NOMO-1 treated with dmso at 0.1 percent for 144 hours (cell line): ENCODE results near the gene IL1RAPL1.
A peak's percentile ranks its signal among the peaks of the same experiment; 100 is the strongest.

Experiments
- DNase-seq: peaks from one replicate; lab custom pipeline; 2025; ENCODE audit not compliant: unreplicated experiment; lab: John Stamatoyannopoulos, UW

Gene IL1RAPL1

GRCh38 chrX:29388509-29388908 lies 801.3 kb downstream of the IL1RAPL1 start:
- no peak for DNase-seq

GRCh38 chrX:29397506-29397905 lies 810.3 kb downstream of the IL1RAPL1 start:
- no peak for DNase-seq

- DNase-seq, result no peak
Measured at GRCh38 chrX:29407357-29407756, 820.1 kb downstream of the IL1RAPL1 start.

GRCh38 chrX:29419774-29420553 lies 832.7 kb downstream of the IL1RAPL1 start:
- no peak for DNase-seq

GRCh38 chrX:29422034-29422433 lies 834.8 kb downstream of the IL1RAPL1 start:
- DNase-seq, result no peak

- no peak for DNase-seq
Measured at GRCh38 chrX:29431895-29432294, 844.6 kb downstream of the IL1RAPL1 start.

GRCh38 chrX:29432534-29432933 lies 845.3 kb downstream of the IL1RAPL1 start:
- DNase-seq, result no peak

GRCh38 chrX:29434939-29435338 lies 847.7 kb downstream of the IL1RAPL1 start:
- no peak for DNase-seq

- no peak for DNase-seq
Measured at GRCh38 chrX:29435396-29435795, 848.1 kb downstream of the IL1RAPL1 start.

- no peak for DNase-seq
Measured at GRCh38 chrX:29447867-29448266, 860.6 kb downstream of the IL1RAPL1 start.

GRCh38 chrX:29453333-29453732 lies 866.1 kb downstream of the IL1RAPL1 start:
- DNase-seq, result no peak

- no peak for DNase-seq
Measured at GRCh38 chrX:29455702-29456101, 868.5 kb downstream of the IL1RAPL1 start.

GRCh38 chrX:29461039-29461438 lies 873.8 kb downstream of the IL1RAPL1 start:
- DNase-seq, result no peak

GRCh38 chrX:29466456-29466855 lies 879.2 kb downstream of the IL1RAPL1 start:
- no peak for DNase-seq

- DNase-seq, result no peak
Measured at GRCh38 chrX:29468911-29469494, 881.8 kb downstream of the IL1RAPL1 start.

- DNase-seq, result no peak
Measured at GRCh38 chrX:29470030-29470429, 882.8 kb downstream of the IL1RAPL1 start.

- DNase-seq, result no peak
Measured at GRCh38 chrX:29471829-29472228, 884.6 kb downstream of the IL1RAPL1 start.

GRCh38 chrX:29477878-29478277 lies 890.6 kb downstream of the IL1RAPL1 start:
- no peak for DNase-seq

- peak; percentile 32 for DNase-seq
Measured at GRCh38 chrX:29478336-29479069, 891.3 kb downstream of the IL1RAPL1 start.

- DNase-seq, result no peak
Measured at GRCh38 chrX:29487214-29487613, 900.0 kb downstream of the IL1RAPL1 start.

- DNase-seq, result no peak
Measured at GRCh38 chrX:29487714-29488113, 900.5 kb downstream of the IL1RAPL1 start.

- DNase-seq, result no peak
Measured at GRCh38 chrX:29488919-29489318, 901.7 kb downstream of the IL1RAPL1 start.
